WTC11 (cell line): ENCODE results near the gene LAGE3.

Experiments
- EMX1 ChIP-seq: fragments of 250-450 bp; sonication (Bioruptor Pico); IDR thresholded peaks from 2 replicates; pipeline ENCODE4 v1.8.0; 2021; ENCODE audit warnings: mild to moderate bottlenecking
- MAX ChIP-seq: sonication (generic); formaldehyde crosslinking; IDR thresholded peaks from 2 replicates; pipeline ENCODE4 v1.8.0; 2022; ENCODE audit warnings: mild to moderate bottlenecking, missing genetic modification reagents
- NFYB ChIP-seq: sonication (generic); formaldehyde crosslinking; conservative IDR thresholded peaks from 2 replicates; pipeline ENCODE4 v1.8.0; 2022; ENCODE audit warnings: low read depth, missing genetic modification reagents
- TF ChIP-seq, protein P1 (sequence below): fragments of 200-600 bp; IDR thresholded peaks from 2 replicates; pipeline ENCODE4 v1.8.0; 2022; ENCODE audit warnings: antibody characterized with exemption

DNA sequence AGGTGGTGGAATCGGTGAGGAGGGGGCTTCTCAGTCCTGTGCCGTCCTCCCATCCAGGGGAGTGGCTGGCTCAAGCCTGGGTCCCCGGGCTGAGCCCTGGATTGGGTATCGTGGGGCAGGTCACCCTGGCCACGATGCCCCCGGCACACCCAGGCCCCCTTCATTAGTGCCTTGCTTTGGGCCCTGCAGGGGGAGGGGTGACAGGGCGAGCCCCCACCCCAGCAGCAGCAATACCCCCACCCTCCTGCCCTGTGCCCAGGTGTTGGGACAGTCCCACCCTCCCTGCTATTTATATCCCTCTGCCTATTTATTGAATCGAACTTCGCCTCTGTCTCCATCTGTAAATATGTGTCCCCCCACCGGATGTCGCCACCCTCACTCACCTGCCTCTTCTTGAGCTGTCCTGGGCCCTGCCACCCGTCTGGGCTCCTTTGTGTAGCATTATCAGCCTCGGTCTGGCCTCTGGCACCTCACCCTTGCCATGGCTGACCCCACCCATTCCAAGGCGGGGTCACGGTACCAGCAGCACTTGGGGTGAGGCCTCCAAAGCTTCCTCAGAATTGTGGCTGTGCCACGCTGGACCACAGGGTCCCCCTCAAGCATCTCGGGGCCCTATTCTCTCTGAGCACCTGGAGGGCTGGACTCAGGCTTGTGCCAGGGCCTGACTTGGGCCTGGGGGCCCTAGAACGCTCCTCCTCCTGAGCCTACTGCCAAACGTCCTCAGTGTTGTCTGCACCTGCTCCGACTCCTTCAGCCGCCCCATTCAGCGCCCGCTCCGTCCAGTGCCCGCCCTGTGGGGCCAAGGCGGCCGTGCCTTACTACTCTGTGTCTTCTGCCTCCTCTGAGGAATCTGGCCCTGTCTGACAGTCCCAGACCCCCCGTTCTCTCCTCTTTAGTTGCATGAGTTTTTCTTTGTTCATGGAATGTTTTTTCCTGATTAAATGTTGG lies 6.1 kb downstream of the LAGE3 start:
- TF ChIP-seq MAX (no peak), EMX1 (no peak), NFYB (CRISPR knock-in tag) (no peak)
- TF ChIP-seq, protein P1, sequence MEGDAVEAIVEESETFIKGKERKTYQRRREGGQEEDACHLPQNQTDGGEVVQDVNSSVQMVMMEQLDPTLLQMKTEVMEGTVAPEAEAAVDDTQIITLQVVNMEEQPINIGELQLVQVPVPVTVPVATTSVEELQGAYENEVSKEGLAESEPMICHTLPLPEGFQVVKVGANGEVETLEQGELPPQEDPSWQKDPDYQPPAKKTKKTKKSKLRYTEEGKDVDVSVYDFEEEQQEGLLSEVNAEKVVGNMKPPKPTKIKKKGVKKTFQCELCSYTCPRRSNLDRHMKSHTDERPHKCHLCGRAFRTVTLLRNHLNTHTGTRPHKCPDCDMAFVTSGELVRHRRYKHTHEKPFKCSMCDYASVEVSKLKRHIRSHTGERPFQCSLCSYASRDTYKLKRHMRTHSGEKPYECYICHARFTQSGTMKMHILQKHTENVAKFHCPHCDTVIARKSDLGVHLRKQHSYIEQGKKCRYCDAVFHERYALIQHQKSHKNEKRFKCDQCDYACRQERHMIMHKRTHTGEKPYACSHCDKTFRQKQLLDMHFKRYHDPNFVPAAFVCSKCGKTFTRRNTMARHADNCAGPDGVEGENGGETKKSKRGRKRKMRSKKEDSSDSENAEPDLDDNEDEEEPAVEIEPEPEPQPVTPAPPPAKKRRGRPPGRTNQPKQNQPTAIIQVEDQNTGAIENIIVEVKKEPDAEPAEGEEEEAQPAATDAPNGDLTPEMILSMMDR: no peak
